IPS-NIHi7 (cell line): Measurements from ENCODE around the gene PAQR7.

ENCODE experiments used
- DNase-seq: peaks from one replicate; pipeline ENCODE4 v3.0.0; 2012; ENCODE audit warnings: mixed read lengths; ENCODE audit errors: extremely low spot score

The PAQR7 gene

DNA sequence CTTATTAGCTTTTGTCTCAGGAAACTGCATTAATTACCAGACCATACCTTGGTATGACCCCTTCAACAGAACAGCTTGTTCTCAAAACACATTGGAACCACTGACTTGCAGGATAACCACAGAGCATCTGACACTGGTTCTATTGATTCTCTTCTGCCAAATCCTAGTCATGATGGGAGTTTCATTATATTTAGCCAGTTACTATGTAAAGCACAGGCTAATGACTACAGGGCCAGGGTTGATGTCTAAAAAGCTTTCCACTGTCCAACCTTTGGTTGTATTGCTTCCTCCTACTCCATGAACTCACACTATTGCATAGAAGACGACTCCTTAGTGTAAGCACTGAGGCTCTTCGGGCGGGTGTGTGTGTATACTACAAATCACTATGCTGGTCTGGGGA lies 27.0 kb upstream of the PAQR7 start:
- DNase-seq: no peak

DNA sequence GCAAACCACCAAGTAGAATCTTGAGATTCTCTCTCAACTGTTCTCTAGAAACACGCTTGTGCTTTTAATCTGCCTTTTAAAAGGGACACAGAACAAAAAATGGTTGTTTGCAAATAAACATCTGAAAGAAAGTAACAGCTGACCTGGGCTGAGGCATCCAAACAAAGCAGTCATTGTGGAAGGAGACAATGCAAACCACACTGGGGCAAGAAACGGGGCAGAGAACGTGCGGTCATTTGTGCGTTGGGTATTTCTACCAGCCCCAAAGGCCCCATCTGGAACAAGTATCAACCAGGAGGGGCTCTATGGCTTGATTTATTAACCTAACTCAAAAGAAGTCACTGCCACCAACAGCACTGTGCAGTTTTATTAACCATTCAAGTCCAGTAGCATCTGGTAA lies 24.7 kb upstream of the PAQR7 start:
- no peak for DNase-seq

DNA sequence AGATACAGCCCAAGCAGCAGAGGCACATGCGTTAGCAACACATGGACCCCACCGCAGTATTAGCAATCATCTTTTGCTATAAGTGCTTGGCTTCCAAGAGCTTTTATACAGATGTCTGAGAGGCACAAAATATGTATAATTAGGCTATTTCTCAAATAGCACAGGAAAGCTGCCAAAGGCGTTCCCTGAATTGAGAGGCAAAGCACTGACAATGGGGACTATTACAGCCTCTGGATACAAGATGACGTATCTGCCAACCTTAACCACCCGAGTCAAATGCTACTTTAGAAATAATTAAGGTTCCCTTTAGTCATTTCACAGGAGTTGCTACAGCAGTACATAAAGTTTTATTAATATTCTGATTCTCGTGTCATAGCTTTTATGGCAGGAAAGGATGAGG lies 24.3 kb upstream of the PAQR7 start:
- no peak for DNase-seq

DNA sequence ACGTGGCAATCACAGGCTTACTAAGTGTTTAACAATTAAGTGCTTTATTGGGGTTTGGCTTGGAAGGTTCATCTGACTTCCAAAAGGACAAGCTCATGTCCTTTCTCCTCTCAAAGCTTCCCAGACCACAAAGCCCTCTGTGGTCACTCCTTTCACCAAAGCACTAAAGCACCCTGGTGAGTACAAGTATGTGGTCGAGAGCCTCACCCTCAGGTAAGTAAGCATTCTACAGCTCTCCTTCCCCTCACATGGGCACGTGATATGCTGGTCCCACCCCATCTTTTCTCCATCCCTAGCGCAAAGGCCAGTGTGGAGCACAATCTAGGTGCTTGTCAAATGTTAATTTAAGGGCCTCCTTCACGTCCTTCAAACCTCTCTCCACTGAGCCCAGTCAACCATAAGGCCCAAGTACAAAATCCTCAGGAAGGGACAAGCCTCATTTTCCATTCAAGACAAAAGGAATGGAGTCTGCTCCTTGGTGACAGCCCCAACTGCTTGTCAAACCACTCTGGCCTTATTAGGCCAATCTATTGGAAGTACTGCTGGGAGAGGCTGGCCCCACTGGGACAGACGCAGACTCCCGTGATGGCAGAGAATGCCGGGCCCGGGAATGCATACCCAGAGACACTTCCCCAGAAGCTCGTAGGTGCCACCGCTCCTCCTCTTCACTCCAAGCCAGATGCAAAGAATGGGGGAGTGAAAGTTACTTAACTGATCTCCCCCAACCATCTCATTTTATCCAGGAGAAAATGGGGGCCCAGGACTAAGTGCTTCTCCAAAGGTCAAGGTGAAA lies 22.9 kb upstream of the PAQR7 start:
- DNase-seq: no peak

DNA sequence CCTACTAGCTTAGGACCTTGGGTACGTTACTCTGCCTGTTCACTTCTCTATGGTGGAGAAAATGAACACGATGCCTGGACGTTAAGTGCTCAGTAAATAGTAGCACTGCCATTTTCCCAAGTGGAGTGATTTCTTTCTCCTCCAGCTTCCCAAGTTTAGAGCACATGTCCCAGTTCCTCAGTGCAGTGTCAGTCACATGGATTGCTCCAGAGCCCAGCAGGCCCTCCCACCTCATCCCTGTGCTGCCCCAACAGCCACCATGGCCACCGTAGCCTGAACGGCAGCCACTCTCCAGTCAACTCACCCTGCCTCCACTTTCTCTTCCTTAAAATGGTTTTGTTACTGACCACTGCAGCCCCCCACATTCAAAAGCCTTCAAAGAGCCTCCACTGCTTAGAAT lies 22.2 kb upstream of the PAQR7 start:
- no peak for DNase-seq

DNA sequence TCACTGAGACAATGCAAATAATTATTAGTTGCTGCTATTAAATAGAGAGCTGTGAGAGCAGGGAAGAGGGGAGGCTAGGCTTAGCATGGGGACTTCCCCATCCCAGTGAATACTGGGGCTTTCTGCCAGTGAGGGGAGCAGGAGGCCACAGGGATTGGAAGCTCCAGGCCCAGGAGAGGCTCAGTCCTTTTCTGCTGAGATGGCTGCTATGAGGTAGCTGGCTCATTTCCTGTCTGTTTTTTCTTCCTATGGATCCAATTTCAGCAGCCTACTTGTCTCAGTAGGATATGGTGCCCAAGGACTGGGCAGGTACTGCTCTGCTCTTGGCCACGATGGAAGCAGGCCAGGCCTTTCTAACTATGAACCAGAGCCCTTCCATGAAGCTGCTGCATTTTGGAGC lies 20.8 kb upstream of the PAQR7 start:
- no peak for DNase-seq

DNA sequence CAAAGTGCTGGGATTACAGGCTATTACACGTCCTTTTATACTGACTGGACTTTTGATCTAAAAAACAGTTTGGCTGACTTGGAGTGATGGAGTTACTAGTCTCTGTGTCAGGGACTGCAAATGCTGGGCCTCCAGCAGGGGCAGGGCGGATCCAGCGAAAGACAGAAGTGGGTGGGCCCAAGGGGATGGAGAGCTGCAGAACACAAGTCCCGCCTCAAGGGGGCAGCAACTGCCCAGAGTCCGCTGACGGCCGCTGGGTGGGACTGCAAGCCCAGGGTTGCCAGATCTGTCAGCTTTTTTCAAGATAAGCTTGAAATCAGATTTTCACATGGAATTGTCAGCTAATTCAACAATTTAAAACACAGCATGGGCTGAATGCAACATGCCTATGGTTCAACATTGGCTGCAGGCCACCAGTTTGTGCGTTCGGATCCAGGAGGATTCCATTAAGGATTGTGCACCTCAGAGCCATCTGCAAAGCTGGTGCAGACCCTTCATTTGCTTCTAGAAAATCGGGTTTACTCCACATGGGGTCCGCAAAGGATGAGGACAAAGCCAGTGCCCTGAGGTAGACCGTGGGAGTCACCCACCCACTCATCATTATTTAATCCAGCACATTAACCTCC lies 20.0 kb upstream of the PAQR7 start:
- DNase-seq: peak; percentile 95

GRCh38 chr1:25893116-25893515 lies 17.6 kb upstream of the PAQR7 start:
- DNase-seq: no peak

DNA sequence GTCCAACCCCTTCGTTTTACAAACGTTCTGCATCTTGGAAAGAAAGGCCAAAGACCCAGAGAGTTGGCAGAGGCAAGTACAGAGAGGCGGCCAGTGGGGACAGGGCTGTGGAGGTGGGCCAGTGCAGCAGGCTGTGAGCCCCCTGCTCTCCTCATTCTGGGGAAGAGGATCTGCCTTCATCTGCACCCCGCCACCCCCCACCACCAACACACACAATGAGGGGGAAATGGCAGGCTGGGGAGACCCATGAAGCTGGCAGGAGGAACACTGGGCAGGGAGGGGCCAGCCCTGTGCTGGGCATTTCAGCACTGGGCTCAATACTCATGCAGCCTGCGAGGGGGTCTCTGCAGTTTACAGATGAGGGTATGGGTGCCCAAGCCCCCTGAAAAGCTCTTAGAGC lies 16.1 kb upstream of the PAQR7 start:
- no peak for DNase-seq

- no peak for DNase-seq
These were observed 14.9 kb upstream of the PAQR7 start for GRCh38 chr1:25890239-25891034.

GRCh38 chr1:25889470-25889869 lies 14.0 kb upstream of the PAQR7 start:
- DNase-seq: no peak

DNA sequence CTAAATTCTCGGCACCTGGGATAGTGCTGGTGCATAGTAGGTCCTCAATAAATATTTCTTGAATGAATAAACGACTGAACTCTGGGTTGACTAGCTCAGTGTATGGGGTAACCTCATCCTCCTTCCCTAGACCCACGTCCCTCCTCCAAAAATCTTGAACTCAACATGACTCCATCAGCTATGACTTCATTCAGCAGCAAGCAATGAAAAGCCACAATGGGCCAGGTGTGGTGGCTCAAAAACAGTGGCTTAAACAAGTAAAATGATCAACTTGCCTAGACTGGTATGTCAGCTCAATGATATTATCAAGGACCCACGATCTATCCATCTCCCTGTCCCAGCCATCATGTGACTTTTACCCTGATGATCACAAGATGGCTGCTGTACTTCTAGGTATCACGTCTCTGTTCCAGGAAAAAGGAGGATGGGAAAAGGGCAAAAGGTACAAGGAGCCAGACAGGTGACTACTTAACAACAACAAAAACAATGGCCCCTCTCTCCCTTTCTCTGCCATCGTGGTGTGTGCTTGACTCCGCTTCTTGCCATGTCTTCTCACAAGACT lies 13.0 kb upstream of the PAQR7 start:
- no peak for DNase-seq

DNA sequence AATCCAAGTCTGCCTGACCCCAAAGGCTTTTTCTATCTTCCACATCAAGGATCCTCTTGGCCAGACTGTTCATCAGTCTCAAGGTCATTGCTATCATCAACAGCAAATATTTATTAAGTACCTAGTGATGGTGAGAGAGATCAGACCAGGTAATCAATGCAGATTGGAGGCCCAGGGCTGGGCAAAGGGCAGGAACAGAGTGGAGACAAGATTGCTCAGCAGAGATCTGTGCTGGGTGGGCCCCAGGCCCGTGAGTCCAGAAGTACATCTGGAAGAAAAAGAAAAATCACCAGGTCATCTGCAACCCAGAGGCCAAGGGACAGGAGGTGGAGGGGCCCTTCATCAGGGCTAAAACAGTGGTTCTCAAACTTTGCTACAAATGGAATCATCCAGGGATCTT lies 10.1 kb upstream of the PAQR7 start:
- DNase-seq: no peak

GRCh38 chr1:25881266-25881665 lies 5.8 kb upstream of the PAQR7 start:
- no peak for DNase-seq

GRCh38 chr1:25880518-25880917 lies 5.0 kb upstream of the PAQR7 start:
- no peak for DNase-seq

DNA sequence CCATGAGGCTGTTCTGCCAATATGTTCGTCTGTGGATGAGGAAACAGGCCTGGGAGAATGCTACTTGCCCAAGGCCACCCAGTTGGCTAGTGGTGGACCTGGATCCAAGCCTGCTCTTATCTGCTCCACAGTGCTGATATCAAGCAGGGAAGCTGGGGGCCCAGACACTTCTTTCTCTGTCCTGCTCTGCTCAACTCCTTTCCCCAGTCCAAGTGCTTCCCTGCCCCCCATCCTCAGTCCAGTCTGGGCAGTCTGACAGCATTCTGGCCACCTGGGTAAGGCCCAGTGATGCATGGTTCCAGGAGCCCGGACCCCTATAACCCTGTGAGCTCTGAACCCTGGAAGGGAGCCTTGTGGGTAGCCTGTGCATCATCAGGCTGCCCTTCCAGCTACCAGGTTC lies 4.2 kb upstream of the PAQR7 start:
- no peak for DNase-seq

DNA sequence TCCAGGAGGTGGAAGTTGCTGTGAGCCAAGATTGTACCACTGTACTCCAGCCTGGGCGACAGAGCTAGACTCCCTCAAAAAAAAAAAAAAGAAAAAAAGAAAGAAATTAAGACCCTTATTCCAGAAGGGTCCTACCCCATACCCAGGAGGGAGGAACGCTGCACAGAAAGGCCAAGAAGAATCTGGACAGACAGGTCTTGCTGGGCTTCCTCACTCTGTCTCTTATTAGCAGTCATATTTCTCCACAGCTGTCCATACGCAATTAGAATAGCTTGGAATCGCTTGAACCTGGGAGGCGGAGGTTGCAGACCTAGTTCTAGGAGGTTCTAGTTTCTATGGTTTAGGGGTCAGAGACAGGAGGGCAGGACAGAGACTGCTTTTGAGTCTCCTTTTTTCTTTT lies 3.2 kb upstream of the PAQR7 start:
- no peak for DNase-seq

DNA sequence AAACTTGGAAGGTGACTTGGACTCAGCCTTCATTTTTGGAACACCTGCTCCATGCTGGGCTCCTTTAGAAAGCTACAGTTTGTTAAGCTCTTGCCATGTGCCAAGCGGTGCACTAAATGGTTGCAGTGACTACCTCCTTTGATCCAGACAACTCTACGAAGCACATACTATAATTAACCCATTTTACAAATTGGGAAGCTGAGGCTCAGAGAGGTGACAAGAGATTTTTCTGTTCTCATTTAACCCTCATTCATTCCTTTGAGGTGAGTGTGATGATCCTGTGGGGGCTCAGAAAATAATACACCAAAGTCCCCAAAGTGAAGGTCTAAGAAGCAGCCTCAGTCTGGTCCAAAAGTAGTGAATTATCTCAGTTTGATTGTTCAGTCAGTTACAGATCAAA lies 1.6 kb upstream of the PAQR7 start:
- DNase-seq: no peak

GRCh38 chr1:25876693-25877077 lies 1.2 kb upstream of the PAQR7 start:
- DNase-seq: no peak

DNA sequence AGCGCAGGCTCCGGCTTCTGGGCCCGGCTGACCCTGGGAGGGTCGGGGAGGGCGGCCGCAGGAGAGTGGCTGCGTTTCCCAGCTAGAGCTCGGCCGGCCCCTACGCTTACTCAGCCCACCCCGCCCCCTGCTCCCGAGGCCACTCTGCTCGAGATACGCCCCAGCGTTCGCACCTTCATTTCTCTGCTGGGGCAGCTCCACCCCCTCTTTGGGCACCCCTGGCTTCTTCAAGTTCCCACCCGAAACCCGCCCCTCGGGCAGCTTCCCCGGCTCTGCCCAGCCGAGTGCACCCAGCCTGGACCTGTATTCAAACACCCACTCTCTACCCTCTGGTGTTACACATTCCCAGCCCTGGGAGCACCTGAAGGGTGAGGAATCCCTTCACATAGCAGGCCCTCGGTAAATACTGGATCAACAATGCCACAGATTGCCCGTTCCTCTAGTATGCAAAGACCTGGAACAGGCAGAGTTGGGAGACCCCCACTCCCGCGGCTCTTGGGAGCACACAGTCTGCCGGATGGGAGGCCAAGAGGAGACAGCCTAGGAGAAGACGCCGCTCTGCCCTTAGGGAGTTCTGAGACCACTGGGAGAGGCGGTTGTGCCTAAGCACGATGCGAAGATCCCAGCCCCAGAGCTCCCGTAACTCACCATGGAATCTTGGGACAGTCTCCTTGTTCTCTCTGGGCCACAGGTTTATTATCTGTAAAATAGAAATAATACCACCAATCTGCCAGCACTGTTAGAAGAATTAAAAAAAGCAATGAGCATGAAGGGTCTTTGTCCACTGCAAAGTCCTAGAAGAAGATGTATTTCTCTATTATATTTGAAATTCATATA lies 566 bp upstream of the PAQR7 start:
- DNase-seq: peak; percentile 73

DNA sequence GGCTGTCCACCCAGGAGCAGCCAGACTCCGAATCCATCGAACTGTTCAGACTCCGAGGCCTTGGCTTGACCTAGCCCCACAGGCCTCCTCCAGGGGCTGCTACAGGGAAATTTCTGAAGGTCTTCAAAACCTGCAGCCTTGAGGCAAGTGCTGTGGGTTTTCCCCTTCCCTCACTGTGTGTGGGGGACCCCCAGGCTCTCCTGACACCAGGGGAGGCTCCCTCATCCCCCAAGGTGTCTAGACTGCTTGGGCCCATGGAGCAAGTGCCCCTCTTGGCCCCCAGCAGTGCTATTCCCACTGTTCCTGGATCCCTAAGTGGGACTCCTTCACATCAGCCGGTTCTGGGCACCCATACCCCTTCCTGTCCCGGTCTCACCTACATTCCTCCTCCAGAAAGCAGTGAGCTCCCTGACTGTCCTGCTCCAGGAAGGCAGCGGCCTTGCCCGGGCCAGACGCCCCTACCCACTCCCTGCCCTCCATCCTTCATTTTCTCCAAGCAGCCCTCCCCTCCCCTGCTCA lies 814 bp downstream of the PAQR7 start:
- DNase-seq: no peak
